K562 (cell line): Measurements from ENCODE around the gene FEZF1. TPM values are rescaled to one million over a fixed set of nuclear protein-coding genes. Genes with fewer than 3 reads are reported as not detected.

Experiments used
- ESRRA ChIP-seq: fragments of 450-650 bp; IDR thresholded peaks from 2 replicates; pipeline ENCODE4 v1.6.1; 2014; ENCODE audit warnings: low read depth, mild to moderate bottlenecking, moderate library complexity, borderline replicate concordance
- HES1 ChIP-seq: fragments of 450-650 bp; IDR thresholded peaks from 2 replicates; pipeline ENCODE4 v1.6.1; 2016; ENCODE audit warnings: low read depth, mild to moderate bottlenecking, moderate library complexity
- HIVEP1 ChIP-seq: fragments of 250-450 bp; sonication (Bioruptor Pico); IDR thresholded peaks from 2 replicates; pipeline ENCODE4 v1.4.0; 2020; ENCODE audit warnings: mild to moderate bottlenecking
- MLX ChIP-seq, 2 experiments: fragments of 450-650 bp in 1 of 2; sonication (generic) in 1 of 2; formaldehyde crosslinking; conservative IDR thresholded peaks; 2 replicates each; pipeline versions ENCODE4 v1.4.0 to v1.8.1; 2020 to 2022; ENCODE audit warnings: mild to moderate bottlenecking in 1 of 2, missing genetic modification reagents in 1 of 2
- MNT ChIP-seq, 2 experiments: fragments of 450-650 bp; conservative IDR thresholded peaks; 2 replicates each; pipeline ENCODE4 v1.6.1; 2017; ENCODE audit warnings: mild to moderate bottlenecking in 2 of 2, moderate library complexity in 2 of 2
- MXD1 ChIP-seq: fragments of 250-450 bp; sonication (Bioruptor Pico); IDR thresholded peaks from 2 replicates; pipeline ENCODE4 v1.8.0; 2021; ENCODE audit warnings: borderline replicate concordance, mild to moderate bottlenecking, moderate library complexity; ENCODE audit not compliant: poor library complexity, severe bottlenecking
- PURB ChIP-seq: sonication (generic); formaldehyde crosslinking; IDR thresholded peaks from 2 replicates; pipeline ENCODE4 v1.9.0; 2021; ENCODE audit warnings: low read depth, mild to moderate bottlenecking, missing genetic modification reagents
- TGIF2 ChIP-seq: sonication (generic); formaldehyde crosslinking; IDR thresholded peaks from 2 replicates; pipeline ENCODE4 v1.8.1; 2022; ENCODE audit warnings: mild to moderate bottlenecking, missing genetic modification reagents, moderate library complexity
- ZKSCAN3 ChIP-seq: fragments of 250-450 bp; sonication (Bioruptor Pico); IDR thresholded peaks from 2 replicates; pipeline ENCODE4 v1.4.0; 2020
- ZNF24 ChIP-seq: fragments of 450-650 bp; IDR thresholded peaks from 2 replicates; pipeline ENCODE4 v1.6.1; 2016
- ZNF407 ChIP-seq: fragments of 450-650 bp; IDR thresholded peaks from 2 replicates; pipeline ENCODE4 v1.6.1; 2016; ENCODE audit warnings: low read depth
- polyA plus RNA-seq, 8 experiments: library from polyadenylated mRNA; depleted of rRNA in 4 of 8; stranded (reverse) in 5 of 8; unstranded in 3 of 8; fragments of >200 nt; fragmentation: Nextera tagmentation in 2 of 8; fragmentation: Illumina TruSeq in 1 of 8; extraction: Ambion mirVana in 2 of 8; extraction: Trizol in 1 of 8; gene quantifications; 2 replicates each; pipeline versions ENCODE4 v1.2.1 to v1.2.3, GENCODE V29; 2011 to 2014; ENCODE audit warnings: inconsistent platforms in 1 of 8, missing spikeins in 1 of 8
- total RNA-seq, 7 experiments: library from RNA; depleted of rRNA in 6 of 7; stranded (reverse); fragments of >200 nt in 6 of 7; fragmentation: Illumina TruSeq in 2 of 7; extraction: Trizol in 2 of 7; gene quantifications; 2 replicates each; pipeline versions ENCODE4 v1.2.1 to v1.2.3, GENCODE V29; 2011 to 2021; ENCODE audit warnings: low replicate concordance in 1 of 7

FEZF1 gene
- total and polyA plus RNA-seq, 9 of the 15 experiments (the other 6 are each of a cell fraction or from before 2014, with no cell fraction given), result not detected

GRCh38 chr7:122337011-122337410 lies 32.5 kb upstream of the FEZF1 start (continued):
- no peak for TF ChIP-seq MXD1 (CRISPR knock-in tag)
- TF ChIP-seq HIVEP1, result no peak
- TF ChIP-seq TGIF2 (CRISPR knock-in tag), result no peak
- no peak for TF ChIP-seq ZNF24
- TF ChIP-seq ZNF407, result no peak
- no peak for TF ChIP-seq MLX (CRISPR knock-in tag; conservative IDR thresholded peaks at IDR 0.05)
- no peak for TF ChIP-seq MNT (conservative IDR thresholded peaks at IDR 0.05)
- no peak for TF ChIP-seq HES1
- no peak for TF ChIP-seq ZKSCAN3 (CRISPR knock-in tag)
- no peak for TF ChIP-seq ESRRA
- TF ChIP-seq PURB (CRISPR knock-in tag), result no peak
